NCI-H1105 treated with DMSO at 0.1 percent for 48 hours (cell line): ENCODE results near the gene AHI1.

Source experiments
- DNase-seq: peaks from one replicate; lab custom pipeline; 2025; lab: John Stamatoyannopoulos, UW

Gene AHI1

GRCh38 chr6:135295085-135295484 is 202.5 kb downstream of the AHI1 start:
- no peak for DNase-seq

- no peak for DNase-seq
Measured at GRCh38 chr6:135291288-135292076, 206.1 kb downstream of the AHI1 start.

GRCh38 chr6:135289816-135290215 is 207.7 kb downstream of the AHI1 start:
- no peak for DNase-seq

- DNase-seq: no peak
Measured at GRCh38 chr6:135286962-135287538, 210.5 kb downstream of the AHI1 start.

GRCh38 chr6:135285165-135285564 is 212.4 kb downstream of the AHI1 start:
- DNase-seq: no peak

GRCh38 chr6:135283926-135284325 is 213.6 kb downstream of the AHI1 start:
- DNase-seq: no peak

GRCh38 chr6:135282395-135282794 is 215.1 kb downstream of the AHI1 start:
- DNase-seq: no peak

- no peak for DNase-seq
Measured at GRCh38 chr6:135281964-135282363, 215.6 kb downstream of the AHI1 start.

- no peak for DNase-seq
Measured at GRCh38 chr6:135281227-135281626, 216.3 kb downstream of the AHI1 start.

- DNase-seq: peak; percentile 28
Measured at GRCh38 chr6:135280375-135281136, 217.0 kb downstream of the AHI1 start.

GRCh38 chr6:135277422-135277821 is 220.1 kb downstream of the AHI1 start:
- no peak for DNase-seq

- DNase-seq: no peak
Measured at GRCh38 chr6:135274561-135275293, 222.8 kb downstream of the AHI1 start.

GRCh38 chr6:135271626-135272025 is 225.9 kb downstream of the AHI1 start:
- DNase-seq: no peak

- DNase-seq: peak; percentile 90
Measured at GRCh38 chr6:135270676-135271536, 226.6 kb downstream of the AHI1 start.

- peak; percentile 92 for DNase-seq
Measured at GRCh38 chr6:135269481-135269891, 228.1 kb downstream of the AHI1 start.

GRCh38 chr6:135268740-135269139 is 228.8 kb downstream of the AHI1 start:
- peak; percentile 25 for DNase-seq

- DNase-seq: no peak
Measured at GRCh38 chr6:135268263-135268662, 229.3 kb downstream of the AHI1 start.

- DNase-seq: peak; percentile 96
Measured at GRCh38 chr6:135267085-135267484, 230.5 kb downstream of the AHI1 start.

GRCh38 chr6:135266675-135267074 is 230.9 kb downstream of the AHI1 start:
- DNase-seq: no peak

GRCh38 chr6:135265278-135265677 is 232.3 kb downstream of the AHI1 start:
- no peak for DNase-seq
